Activated CD4-positive, CD25-positive, alpha-beta regulatory T cell treated with anti-CD3 and anti-CD28 coated beads, Interleukin-2, amount 50 U/mL, for 24 hours (primary cell): ENCODE results near the gene GPRC5B.

ENCODE experiments used
- ATAC-seq, 2 donors: fragments of 150-1000 bp; cut with Tn5 transposase; one replicate each; pipeline ENCODE4 v1.10.0; 2021; ENCODE audit warnings: mild to moderate bottlenecking in 1 of 2, moderate library complexity in 1 of 2

GPRC5B gene

GRCh38 chr16:19884611-19885450 is at the start of gene GPRC5B:
Gene GPRC5B (minus strand): TSS chr16:19884848. CDS start chr16:19872845, 12,003 bp downstream.
- peak; percentile 54 to 58 for ATAC-seq

GRCh38 chr16:19933740-19934139 is 49.1 kb upstream of the GPRC5B start:
- ATAC-seq, result no peak

- no peak for ATAC-seq
Measured at GRCh38 chr16:19929062-19929511, 44.4 kb upstream of the GPRC5B start.

GRCh38 chr16:19928432-19928831 is 43.8 kb upstream of the GPRC5B start:
- no peak for ATAC-seq

- no peak for ATAC-seq
Measured at GRCh38 chr16:19926449-19927390, 42.1 kb upstream of the GPRC5B start.

- ATAC-seq, result no peak
Measured at GRCh38 chr16:19923396-19923795, 38.7 kb upstream of the GPRC5B start.

GRCh38 chr16:19919142-19919541 is 34.5 kb upstream of the GPRC5B start:
- ATAC-seq, result no peak

- ATAC-seq, result no peak
Measured at GRCh38 chr16:19916064-19916463, 31.4 kb upstream of the GPRC5B start.

GRCh38 chr16:19914877-19915276 is 30.2 kb upstream of the GPRC5B start:
- no peak for ATAC-seq

- ATAC-seq, result no peak
Measured at GRCh38 chr16:19913340-19913645, 28.6 kb upstream of the GPRC5B start.

- ATAC-seq, result no peak
Measured at GRCh38 chr16:19912455-19913339, 28.0 kb upstream of the GPRC5B start.

- ATAC-seq, result no peak
Measured at GRCh38 chr16:19911747-19912454, 27.3 kb upstream of the GPRC5B start.

GRCh38 chr16:19911204-19911603 is 26.6 kb upstream of the GPRC5B start:
- no peak for ATAC-seq

- no peak for ATAC-seq
Measured at GRCh38 chr16:19909750-19910322, 25.2 kb upstream of the GPRC5B start.

GRCh38 chr16:19908921-19909320 is 24.3 kb upstream of the GPRC5B start:
- ATAC-seq, result no peak

GRCh38 chr16:19907161-19907992 is 22.7 kb upstream of the GPRC5B start:
- peak; percentile 74 to 85 for ATAC-seq

- no peak for ATAC-seq
Measured at GRCh38 chr16:19901164-19901563, 16.5 kb upstream of the GPRC5B start.

- ATAC-seq, result no peak
Measured at GRCh38 chr16:19899605-19899955, 14.9 kb upstream of the GPRC5B start.

- peak; percentile 53 to 58 for ATAC-seq
Measured at GRCh38 chr16:19898924-19899604, 14.4 kb upstream of the GPRC5B start.

GRCh38 chr16:19898166-19898565 is 13.5 kb upstream of the GPRC5B start:
- ATAC-seq, result no peak
